Prostate gland (tissue), 2 donors: ENCODE data around the gene MARCHF3. TPM values are rescaled to one million over a fixed set of nuclear protein-coding genes. Genes with fewer than 3 reads are reported as not detected.
"Not testable (repeated sequence)": the region's sequence is repeated elsewhere in the genome, so short reads cannot be mapped to it uniquely, and the experiment has no call there.

ENCODE experiments used
- DNase-seq: peaks from one replicate; pipeline ENCODE4 v3.0.0-alpha.2; 2019; ENCODE audit warnings: low spot score
- H3K27ac ChIP-seq, 2 donors: fragments of 200-600 bp; sonication (generic); 2 replicates each; pipeline ENCODE4 v1.5.1; 2017 to 2019
- H3K27me3 ChIP-seq: fragments of 200-600 bp; sonication (generic); replicated peaks from 2 replicates; pipeline ENCODE4 v1.5.1; 2019; ENCODE audit not compliant: insufficient read depth
- H3K36me3 ChIP-seq, 2 donors: fragments of 200-600 bp; sonication (generic); 1 replicate in 1 of 2; 2 replicates in 1 of 2; pipeline versions ENCODE4 v1.5.1 to v1.8.1; 2017 to 2019
- H3K4me1 ChIP-seq: fragments of 200-600 bp; sonication (generic); replicated peaks from 2 replicates; pipeline ENCODE4 v1.5.1; 2019
- H3K4me3 ChIP-seq, 2 donors: fragments of 200-600 bp; sonication (generic); 2 replicates each; pipeline ENCODE4 v1.5.1; 2017 to 2019
- H3K9me3 ChIP-seq: fragments of 200-600 bp; sonication (generic); 2 replicates; pipeline ENCODE4 v1.5.1; 2017
- POLR2A ChIP-seq: fragments of 450-650 bp; IDR thresholded peaks from one replicate; pipeline ENCODE4 v1.6.1; 2016; ENCODE audit warnings: antibody characterized with exemption, mild to moderate bottlenecking
- POLR2AphosphoS5 ChIP-seq: sonication (generic); formaldehyde crosslinking; IDR thresholded peaks from one replicate; pipeline ENCODE4 v1.6.1; 2017; ENCODE audit warnings: antibody characterized with exemption
- WGBS: methylation state at CpG from one replicate; pipeline ENCODE4 v1.1.5; 2018; 5-methylcytosine and 5-hydroxymethylcytosine counted together
- intact Hi-C: fragments of 100-400 bp; cut with DNase I; formaldehyde crosslinking; loops from one replicate; pipeline ENCODE4 v1.14.2; 2022
- total RNA-seq, 2 donors: library from RNA; depleted of rRNA; stranded (reverse); fragments of >200 nt; gene quantifications; one replicate each; pipeline ENCODE4 v1.1.0, GENCODE V29; 2016
- TF ChIP-seq, protein P1 (sequence below), 4 experiments: fragments of 200-600 bp in 2 of 4; fragments of 450-650 bp in 2 of 4; sonication (generic) in 2 of 4; IDR thresholded peaks; 1 replicate in 3 of 4; 2 replicates in 1 of 4; pipeline ENCODE4 v1.5.1; 2016 to 2019; ENCODE audit warnings: antibody characterized with exemption in 4 of 4, mild to moderate bottlenecking in 2 of 4, moderate library complexity in 2 of 4

MARCHF3 gene
- total RNA-seq, 2 donors from 2014 or later = 1.2 to 21.1 TPM

DNA sequence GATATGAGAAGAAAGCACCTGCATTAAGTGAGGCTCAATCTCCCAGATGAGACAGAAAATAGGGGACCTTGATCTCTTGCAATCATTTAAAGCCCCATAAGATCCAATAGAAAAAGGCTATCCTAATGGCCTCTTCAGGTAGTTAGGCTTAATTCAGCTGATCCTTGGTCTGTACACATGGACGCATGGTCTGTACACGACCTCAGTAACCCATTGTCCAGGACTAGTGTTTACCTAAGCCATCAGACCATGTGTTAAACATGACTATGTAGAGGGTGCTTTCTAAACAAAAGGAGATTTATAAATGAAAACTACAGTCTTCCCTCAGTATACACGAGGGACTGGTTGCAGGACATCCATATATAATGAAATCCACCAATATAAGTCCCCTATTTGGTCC is 7.5 kb downstream of the MARCHF3 start:
- H3K4me1 ChIP-seq = no peaks in the 10 kb centered on the region
- TF ChIP-seq, protein P1, sequence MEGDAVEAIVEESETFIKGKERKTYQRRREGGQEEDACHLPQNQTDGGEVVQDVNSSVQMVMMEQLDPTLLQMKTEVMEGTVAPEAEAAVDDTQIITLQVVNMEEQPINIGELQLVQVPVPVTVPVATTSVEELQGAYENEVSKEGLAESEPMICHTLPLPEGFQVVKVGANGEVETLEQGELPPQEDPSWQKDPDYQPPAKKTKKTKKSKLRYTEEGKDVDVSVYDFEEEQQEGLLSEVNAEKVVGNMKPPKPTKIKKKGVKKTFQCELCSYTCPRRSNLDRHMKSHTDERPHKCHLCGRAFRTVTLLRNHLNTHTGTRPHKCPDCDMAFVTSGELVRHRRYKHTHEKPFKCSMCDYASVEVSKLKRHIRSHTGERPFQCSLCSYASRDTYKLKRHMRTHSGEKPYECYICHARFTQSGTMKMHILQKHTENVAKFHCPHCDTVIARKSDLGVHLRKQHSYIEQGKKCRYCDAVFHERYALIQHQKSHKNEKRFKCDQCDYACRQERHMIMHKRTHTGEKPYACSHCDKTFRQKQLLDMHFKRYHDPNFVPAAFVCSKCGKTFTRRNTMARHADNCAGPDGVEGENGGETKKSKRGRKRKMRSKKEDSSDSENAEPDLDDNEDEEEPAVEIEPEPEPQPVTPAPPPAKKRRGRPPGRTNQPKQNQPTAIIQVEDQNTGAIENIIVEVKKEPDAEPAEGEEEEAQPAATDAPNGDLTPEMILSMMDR (IDR thresholded peaks at IDR 0.05) = no peak
- TF ChIP-seq POLR2AphosphoS5 = no peak
- TF ChIP-seq POLR2A = no peak
- H3K9me3 ChIP-seq = no peaks in the 10 kb centered on the region
- DNase-seq = no peak
- no peaks in the 10 kb centered on the region for H3K36me3 ChIP-seq
- no peaks in the 10 kb centered on the region for H3K27me3 ChIP-seq
- 91% methylated on average over 3 of the region's 3 CpGs for WGBS
- no peak overlapping the region for H3K4me3 ChIP-seq
- no peak overlapping the region for H3K27ac ChIP-seq
- intact Hi-C loops = no loop called here

DNA sequence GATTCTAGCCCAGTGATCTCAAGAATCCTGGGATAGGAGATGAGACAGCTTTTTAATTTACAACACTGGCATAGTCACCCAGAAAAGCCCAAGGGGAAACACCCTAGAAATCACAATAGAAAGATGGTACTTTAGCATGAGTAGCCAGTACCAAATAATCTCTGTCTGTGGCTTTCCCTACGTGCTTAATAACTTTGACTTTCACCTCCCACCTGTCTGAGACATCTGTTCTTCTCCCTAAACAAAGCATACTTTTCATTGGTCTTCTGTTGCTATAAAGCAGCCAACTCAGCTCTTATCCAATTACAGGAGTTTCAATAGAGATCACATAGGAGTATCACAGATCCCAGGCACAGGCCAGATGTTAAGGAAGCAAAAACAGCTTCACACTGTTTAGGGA is 10.4 kb downstream of the MARCHF3 start:
- Histone ChIP-seq H3K27ac (no peak overlapping the region), H3K36me3 (no peaks in the 10 kb centered on the region), H3K27me3 (no peaks in the 10 kb centered on the region), H3K4me1 (no peaks in the 10 kb centered on the region), H3K4me3 (no peak overlapping the region), H3K9me3 (no peaks in the 10 kb centered on the region)
- 52% methylated on average over 1 of the region's 1 CpG for WGBS
- no peak for DNase-seq
- intact Hi-C loops = no loop called here
- no peak for TF ChIP-seq POLR2A
- no peak for TF ChIP-seq POLR2AphosphoS5
- TF ChIP-seq, protein P1 (IDR thresholded peaks at IDR 0.05) = no peak

DNA sequence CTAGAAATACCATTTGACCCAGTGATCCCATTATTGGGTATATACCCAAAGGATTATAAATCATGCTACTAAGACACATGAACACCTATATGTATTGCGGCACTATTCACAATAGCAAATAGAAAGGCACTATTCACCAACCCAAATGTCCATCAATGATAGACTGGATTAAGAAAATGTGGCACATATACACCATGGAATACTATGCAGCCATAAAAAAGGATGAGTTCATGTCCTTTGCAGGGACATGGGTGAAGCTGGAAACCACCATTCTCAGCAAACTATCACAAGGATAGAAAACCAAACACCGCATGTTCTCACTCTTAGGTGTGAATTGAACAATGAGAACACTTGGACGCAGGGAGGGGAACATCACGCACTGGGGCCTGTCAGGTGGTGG is 13.6 kb downstream of the MARCHF3 start:
- H3K9me3 ChIP-seq, intact Hi-C loops, H3K27me3 ChIP-seq, H3K27ac ChIP-seq, H3K4me1 ChIP-seq, H3K4me3 ChIP-seq, DNase-seq, H3K36me3 ChIP-seq: not testable (repeated sequence)
- WGBS = 95% methylated on average over 4 of the region's 4 CpGs

DNA sequence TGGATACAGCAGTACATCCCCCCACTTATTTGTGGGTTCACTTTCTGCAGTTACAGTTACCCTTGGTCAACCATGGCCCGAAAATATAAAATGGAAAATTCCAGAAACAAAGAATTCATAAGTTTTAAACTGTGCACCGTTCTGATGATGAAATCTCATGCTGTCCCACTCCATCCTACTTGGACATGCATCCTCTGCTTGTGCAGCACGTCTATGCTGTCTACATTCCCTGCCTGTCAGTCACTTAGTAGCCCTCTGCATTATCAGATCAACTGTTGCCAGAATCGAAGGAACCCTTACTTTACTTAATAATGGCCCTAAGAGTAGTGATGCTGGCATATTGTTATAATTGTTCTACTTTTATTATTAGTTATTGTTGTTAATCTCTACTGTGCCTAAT is 14.6 kb downstream of the MARCHF3 start:
- TF ChIP-seq, protein P1 (IDR thresholded peaks at IDR 0.05) = no peak
- TF ChIP-seq POLR2AphosphoS5 = no peak
- TF ChIP-seq POLR2A = no peak
- no peaks in the 10 kb centered on the region for H3K36me3 ChIP-seq
- WGBS = 79% methylated on average over 4 of the region's 4 CpGs
- intact Hi-C loops = no loop called here
- H3K9me3 ChIP-seq = no peaks in the 10 kb centered on the region
- no peaks in the 10 kb centered on the region for H3K4me1 ChIP-seq
- H3K27me3 ChIP-seq = no peaks in the 10 kb centered on the region
- no peak for DNase-seq
- H3K4me3 ChIP-seq = no peak overlapping the region
- H3K27ac ChIP-seq = no peak overlapping the region

DNA sequence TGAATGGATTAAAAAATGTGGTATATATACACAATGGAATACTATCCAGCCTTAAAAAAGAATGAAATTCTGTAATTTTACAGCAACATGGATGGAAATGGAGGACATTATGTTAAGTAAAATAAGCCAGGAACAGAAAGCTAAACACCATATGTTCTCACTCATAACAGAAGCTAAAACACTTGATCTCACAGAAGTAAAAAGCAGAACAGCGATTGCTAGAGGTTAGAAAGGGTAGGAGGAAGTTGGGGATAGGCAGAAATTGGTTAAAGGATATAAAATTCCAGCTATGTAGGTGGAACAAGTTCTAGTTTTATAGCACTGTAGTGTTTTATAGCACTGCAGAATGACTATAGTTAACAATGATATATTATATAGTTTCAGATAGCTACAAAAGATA is 15.8 kb downstream of the MARCHF3 start:
- no peak overlapping the region for H3K27ac ChIP-seq
- no peaks in the 10 kb centered on the region for H3K27me3 ChIP-seq
- intact Hi-C loops = no loop called here
- 67% methylated on average over 1 of the region's 1 CpG for WGBS
- no peaks in the 10 kb centered on the region for H3K4me1 ChIP-seq
- no peaks in the 10 kb centered on the region for H3K36me3 ChIP-seq
- no peaks in the 10 kb centered on the region for H3K9me3 ChIP-seq
- DNase-seq = no peak
- TF ChIP-seq POLR2AphosphoS5 (no peak), POLR2A (no peak)
- TF ChIP-seq, protein P1 (IDR thresholded peaks at IDR 0.05) = no peak
- H3K4me3 ChIP-seq = no peak overlapping the region
